Lower leg skin (tissue), 4 donors: ENCODE measurements around the gene LDHD. TPM values are rescaled to one million over a fixed set of nuclear protein-coding genes. Genes with fewer than 3 reads are reported as not detected.
A peak's percentile ranks its signal among the peaks of the same experiment; 100 is the strongest.

ENCODE experiments used
- DNase-seq, 2 donors: peaks; one replicate each; pipeline ENCODE4 v3.0.0-alpha.2; 2019; ENCODE audit warnings: low spot score in 2 of 2
- H3K4me3 ChIP-seq: fragments of 200-600 bp; sonication (generic); 2 replicates; pipeline ENCODE4 v1.5.1; 2017; ENCODE audit warnings: mild to moderate bottlenecking, low read depth; ENCODE audit not compliant: poor library complexity, severe bottlenecking
- POLR2A ChIP-seq, 2 donors: fragments of 450-650 bp; IDR thresholded peaks; one replicate each; pipeline ENCODE4 v1.6.1; 2016 to 2017; ENCODE audit warnings: antibody characterized with exemption in 2 of 2, mild to moderate bottlenecking in 1 of 2, moderate library complexity in 1 of 2
- WGBS, 2 donors: methylation state at CpG; one replicate each; pipeline ENCODE4 v1.1.5; 2018; 5-methylcytosine and 5-hydroxymethylcytosine counted together
- intact Hi-C: fragments of 100-400 bp; cut with DNase I; formaldehyde crosslinking; loops from one replicate; pipeline ENCODE4 v1.15.0; 2023; ENCODE audit warnings: low total_unique reads
- total RNA-seq, 4 donors: library from RNA; depleted of rRNA; stranded (reverse); fragments of >200 nt; gene quantifications; one replicate each; pipeline ENCODE4 v1.1.0, GENCODE V29; 2016
- TF ChIP-seq, protein P1 (sequence below), 3 donors: fragments of 450-650 bp; IDR thresholded peaks; one replicate each; pipeline ENCODE4 v1.5.1; 2016; ENCODE audit warnings: antibody characterized with exemption in 3 of 3, mild to moderate bottlenecking in 3 of 3, moderate library complexity in 2 of 3

LDHD gene
- total RNA-seq, 4 donors from 2014 or later: 5.9 to 21.9 (median 8.9) TPM

GRCh38 chr16:75074920-75075687 lies 41.5 kb downstream of the LDHD start:
- TF ChIP-seq, protein P1, sequence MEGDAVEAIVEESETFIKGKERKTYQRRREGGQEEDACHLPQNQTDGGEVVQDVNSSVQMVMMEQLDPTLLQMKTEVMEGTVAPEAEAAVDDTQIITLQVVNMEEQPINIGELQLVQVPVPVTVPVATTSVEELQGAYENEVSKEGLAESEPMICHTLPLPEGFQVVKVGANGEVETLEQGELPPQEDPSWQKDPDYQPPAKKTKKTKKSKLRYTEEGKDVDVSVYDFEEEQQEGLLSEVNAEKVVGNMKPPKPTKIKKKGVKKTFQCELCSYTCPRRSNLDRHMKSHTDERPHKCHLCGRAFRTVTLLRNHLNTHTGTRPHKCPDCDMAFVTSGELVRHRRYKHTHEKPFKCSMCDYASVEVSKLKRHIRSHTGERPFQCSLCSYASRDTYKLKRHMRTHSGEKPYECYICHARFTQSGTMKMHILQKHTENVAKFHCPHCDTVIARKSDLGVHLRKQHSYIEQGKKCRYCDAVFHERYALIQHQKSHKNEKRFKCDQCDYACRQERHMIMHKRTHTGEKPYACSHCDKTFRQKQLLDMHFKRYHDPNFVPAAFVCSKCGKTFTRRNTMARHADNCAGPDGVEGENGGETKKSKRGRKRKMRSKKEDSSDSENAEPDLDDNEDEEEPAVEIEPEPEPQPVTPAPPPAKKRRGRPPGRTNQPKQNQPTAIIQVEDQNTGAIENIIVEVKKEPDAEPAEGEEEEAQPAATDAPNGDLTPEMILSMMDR (IDR thresholded peaks at IDR 0.05): no peak
- no peak for TF ChIP-seq POLR2A (IDR thresholded peaks at IDR 0.05)
- intact Hi-C loops: no loop called here
- H3K4me3 ChIP-seq: no peak overlapping the region
- DNase-seq: peak in 1 of 2 donors; percentile 48
- WGBS, 2 donors: 63 to 64% methylated on average over 10 to 12 of the region's 12 CpGs

DNA sequence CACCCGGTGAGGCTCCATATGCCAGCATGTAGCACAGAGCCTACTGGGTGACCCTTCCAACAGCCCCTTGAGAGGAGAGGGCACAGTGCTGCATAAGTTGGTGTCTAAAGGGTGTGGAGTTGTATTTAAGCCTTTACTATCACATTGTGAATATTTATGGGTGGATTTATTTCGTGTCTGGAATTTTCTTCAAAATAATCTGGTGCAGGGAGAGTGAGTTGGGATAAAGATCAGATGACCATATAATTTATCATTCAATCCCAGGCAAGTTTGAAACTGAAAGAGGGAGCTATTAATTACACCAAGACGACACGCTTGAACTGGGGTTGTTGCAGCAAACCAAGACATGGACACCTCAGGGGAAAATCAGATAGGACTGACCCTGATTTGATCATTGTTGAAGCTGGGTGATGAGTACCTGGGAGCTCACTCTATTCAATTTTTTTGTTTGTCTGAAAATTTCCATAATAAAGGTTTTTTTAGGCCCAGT lies 42.2 kb downstream of the LDHD start:
- intact Hi-C loops: no loop called here
- DNase-seq: no peak
- WGBS, 2 donors: 84 to 86% methylated on average over 4 of the region's 4 CpGs
- H3K4me3 ChIP-seq: no peak overlapping the region
- TF ChIP-seq, protein P1 (IDR thresholded peaks at IDR 0.05): no peak
- TF ChIP-seq POLR2A (IDR thresholded peaks at IDR 0.05): no peak

DNA sequence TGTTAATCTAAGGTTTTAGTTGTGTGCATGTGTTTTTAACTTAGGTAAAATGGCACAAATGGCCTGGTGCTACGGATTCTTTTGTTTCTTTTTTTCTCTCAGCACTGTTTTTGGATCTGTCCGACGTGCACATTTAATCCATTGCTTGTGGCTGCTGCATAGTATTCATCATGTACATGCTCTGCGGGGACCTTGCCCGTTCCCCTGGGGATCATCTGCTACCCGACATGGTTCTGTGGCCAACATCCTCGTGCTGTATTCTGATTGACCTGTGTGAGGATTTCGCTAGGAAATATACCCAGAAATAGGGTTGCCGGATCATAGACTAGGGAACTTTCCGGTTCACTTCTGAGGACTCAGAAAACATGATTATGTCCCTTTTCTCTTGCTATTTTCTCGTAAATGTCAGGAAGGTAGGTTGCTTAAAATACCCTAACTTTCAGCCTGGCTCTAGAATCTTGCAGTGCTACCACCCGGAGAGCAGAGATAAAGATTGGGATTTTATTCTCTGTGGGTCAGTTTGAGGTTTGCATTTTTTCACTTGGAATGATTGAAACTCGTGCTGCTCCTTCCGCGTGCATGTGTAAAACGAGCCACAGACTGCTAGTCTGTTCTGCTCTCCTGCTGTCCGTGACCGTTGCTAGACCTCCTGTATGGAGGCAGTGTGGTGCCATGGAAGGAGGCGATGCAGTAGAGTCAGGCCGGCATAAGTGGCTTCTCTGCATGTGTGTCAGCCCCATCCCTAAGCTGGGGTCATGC lies 42.9 kb downstream of the LDHD start:
- DNase-seq: no peak
- intact Hi-C loops: no loop called here

GRCh38 chr16:75072239-75072947 lies 44.2 kb downstream of the LDHD start:
- TF ChIP-seq POLR2A (IDR thresholded peaks at IDR 0.05): no peak
- TF ChIP-seq, protein P1 (IDR thresholded peaks at IDR 0.05): no peak
- DNase-seq: no peak
- no peak overlapping the region for H3K4me3 ChIP-seq
- WGBS, 2 donors: 90 to 91% methylated on average over 2 of the region's 2 CpGs
- intact Hi-C loops: no loop called here

More for the DNA sequence above, 42.9 kb downstream of the LDHD start:
- WGBS, 2 donors: 82 to 83% methylated on average over 20 of the region's 20 CpGs
- TF ChIP-seq, protein P1 (IDR thresholded peaks at IDR 0.05): no peak
- TF ChIP-seq POLR2A (IDR thresholded peaks at IDR 0.05): no peak
- H3K4me3 ChIP-seq: no peak overlapping the region

- no peak for DNase-seq
- intact Hi-C loops: no loop called here
- no peak overlapping the region for H3K4me3 ChIP-seq
- WGBS, 2 donors: 95 to 96% methylated on average over 3 of the region's 3 CpGs
- no peak for TF ChIP-seq POLR2A (IDR thresholded peaks at IDR 0.05)
- TF ChIP-seq, protein P1 (IDR thresholded peaks at IDR 0.05): no peak
Observed at GRCh38 chr16:75071621-75072020, 45.0 kb downstream of the LDHD start.
